GM12878 (cell line): Measurements from ENCODE around the gene ARL15. TPM values are rescaled to one million over a fixed set of nuclear protein-coding genes. Genes with fewer than 3 reads are reported as not detected.

Experiments used
- ATAC-seq: fragments of 200-7000 bp; cut with Tn5 transposase; 3 replicates; pipeline ENCODE4 v1.9.1; 2020; ENCODE audit warnings: mild to moderate bottlenecking, moderate library complexity
- BruUV-seq: library from RNA; stranded (reverse); fragments of 400-500 nt; replicated peaks from 2 replicates; lab custom pipeline; 2021; lab: Mats Ljungman, UMichigan
- CTCF ChIA-PET: fragments of 300-600 bp; sonication (Branson Sonifier 250); formaldehyde crosslinking; extraction: SDS; loops from one replicate; lab custom pipeline; 2021; ENCODE audit warnings: inconsistent platforms; lab: Yijun Ruan, JAX
- POLR2A ChIA-PET: fragments of 350-600 bp; formaldehyde crosslinking; extraction: SDS; loops from one replicate; lab custom pipeline; 2021; ENCODE audit warnings: inconsistent platforms; lab: Charles Lee
- RAD21 ChIA-PET: fragments of 300-600 bp; sonication (Branson Sonifier 250); formaldehyde crosslinking; loops from one replicate; lab custom pipeline; 2023; ENCODE audit warnings: antibody characterized with exemption; ENCODE audit not compliant: unreplicated experiment; lab: Charles Lee
- SMC1A ChIA-PET: fragments of 300-600 bp; sonication (Branson Sonifier 250); formaldehyde crosslinking; loops from one replicate; lab custom pipeline; 2023; ENCODE audit not compliant: unreplicated experiment, uncharacterized antibody; lab: Charles Lee
- DNase-seq: peaks from one replicate; pipeline ENCODE4 v3.0.0-alpha.2; 2011; ENCODE audit warnings: low read depth, low spot score
- FAIRE-seq: peaks from 3 replicates; lab custom pipeline; 2011; peaks lifted over from hg19 to GRCh38; lab: Jason Lieb, UNC
- H2AFZ ChIP-seq: 2 replicates; pipeline ENCODE4 v1.6.0; 2011; ENCODE audit warnings: low read depth, low read length, control low read depth; ENCODE audit not compliant: control insufficient read depth
- H3K27ac ChIP-seq: 2 replicates; pipeline ENCODE4 v1.5.1; 2011; ENCODE audit warnings: control low read depth; ENCODE audit not compliant: control insufficient read depth, insufficient read depth
- H3K27me3 ChIP-seq, 2 experiments: replicated peaks in 1 of 2; 2 replicates each; pipeline versions ENCODE4 v1.6.0 to v1.6.1; 2011; ENCODE audit warnings: low read length in 1 of 2; ENCODE audit not compliant: control insufficient read depth in 2 of 2, insufficient read depth in 2 of 2
- H3K36me3 ChIP-seq, 2 experiments: 2 replicates each; pipeline ENCODE4 v1.5.1; 2011; ENCODE audit warnings: low read length in 1 of 2; ENCODE audit not compliant: control insufficient read depth in 2 of 2, insufficient read depth in 2 of 2
- H3K4me1 ChIP-seq: 2 replicates; pipeline ENCODE4 v1.6.1; 2011; ENCODE audit warnings: mild to moderate bottlenecking, low read length, moderate library complexity, mixed read lengths; ENCODE audit not compliant: control insufficient read depth, insufficient read depth
- H3K4me2 ChIP-seq: 2 replicates; pipeline ENCODE4 v1.6.0; 2011; ENCODE audit warnings: control low read depth; ENCODE audit not compliant: control insufficient read depth, insufficient read depth
- H3K4me3 ChIP-seq: fragments of 200-600 bp; sonication (generic); 2 replicates; pipeline ENCODE4 v1.5.1; 2016
- H3K79me2 ChIP-seq: 2 replicates; pipeline ENCODE4 v1.6.0; 2011; ENCODE audit warnings: low read length; ENCODE audit not compliant: control insufficient read depth, insufficient read depth
- H3K9ac ChIP-seq: 2 replicates; pipeline ENCODE4 v1.8.0; 2011; ENCODE audit warnings: low read length, control low read depth, mixed read lengths; ENCODE audit not compliant: control insufficient read depth, insufficient read depth
- H3K9me3 ChIP-seq: replicated peaks from 3 replicates; pipeline ENCODE4 v1.5.1; 2011; ENCODE audit warnings: mild to moderate bottlenecking, low read length; ENCODE audit not compliant: control insufficient read depth, insufficient read depth
- H4K20me1 ChIP-seq: 2 replicates; pipeline ENCODE4 v1.6.0; 2011; ENCODE audit not compliant: control insufficient read depth, insufficient read depth
- BCL11A ChIP-seq: IDR thresholded peaks from 2 replicates; pipeline ENCODE4 v1.6.1; 2011; ENCODE audit warnings: low read depth, low read length
- BHLHE40 ChIP-seq, 2 experiments: fragments of 450-650 bp in 1 of 2; IDR thresholded peaks; 2 replicates each; pipeline ENCODE4 v1.6.1; 2011 to 2017; ENCODE audit warnings: low read depth in 2 of 2, borderline replicate concordance in 1 of 2, improper control_type of control experiment in 1 of 2, low read length in 1 of 2, mild to moderate bottlenecking in 1 of 2
- BRCA1 ChIP-seq: IDR thresholded peaks from 2 replicates; pipeline ENCODE4 v1.6.1; 2011; ENCODE audit warnings: low read depth, low read length, improper control_type of control experiment
- ETV6 ChIP-seq, 2 experiments: fragments of 450-650 bp in 1 of 2; IDR thresholded peaks in 1 of 2; conservative IDR thresholded peaks in 1 of 2; 2 replicates each; pipeline ENCODE4 v1.6.1; 2014; ENCODE audit warnings: antibody characterized with exemption in 1 of 2, borderline replicate concordance in 1 of 2, low read depth in 1 of 2, mild to moderate bottlenecking in 1 of 2, moderate library complexity in 1 of 2
- HDAC2 ChIP-seq: fragments of 200-600 bp; sonication (generic); IDR thresholded peaks from 2 replicates; pipeline ENCODE4 v1.6.1; 2017
- NFXL1 ChIP-seq: fragments of 450-650 bp; IDR thresholded peaks from 2 replicates; pipeline ENCODE4 v1.6.1; 2017; ENCODE audit warnings: antibody characterized with exemption, mild to moderate bottlenecking, borderline replicate concordance
- SPI1 ChIP-seq: IDR thresholded peaks from 2 replicates; pipeline ENCODE4 v1.6.1; 2011; ENCODE audit warnings: low read depth, mild to moderate bottlenecking, low read length, moderate library complexity, borderline replicate concordance; ENCODE audit not compliant: insufficient read depth
- STAT1 ChIP-seq: fragments of 450-650 bp; conservative IDR thresholded peaks from 2 replicates; pipeline ENCODE4 v1.6.1; 2014; ENCODE audit warnings: antibody characterized with exemption, mild to moderate bottlenecking
- WGBS: methylation state at CpG from one replicate; pipeline ENCODE4 v1.1.6; 2016; ENCODE audit warnings: low lambda C conversion rate; ENCODE audit not compliant: insufficient replicate concordance, insufficient coverage; ENCODE audit errors: missing lambda C conversion rate; 5-methylcytosine and 5-hydroxymethylcytosine counted together
- in situ Hi-C: fragments of 300-500 bp; cut with MboI; formaldehyde crosslinking; loops from 9 replicates; pipeline ENCODE4 v1.14.3; 2018; ENCODE audit warnings: mixed read lengths
- intact Hi-C: fragments of 100-400 bp; cut with micrococcal nuclease; formaldehyde crosslinking; loops from one replicate; pipeline ENCODE4 v1.14.2; 2022; ENCODE audit not compliant: unreplicated experiment
- polyA plus RNA-seq, 11 experiments: library from polyadenylated mRNA; depleted of rRNA in 4 of 11; unstranded in 6 of 11; stranded (reverse) in 5 of 11; fragments of >200 nt; fragmentation: Nextera tagmentation in 4 of 11; fragmentation: Illumina TruSeq in 1 of 11; extraction: Ambion mirVana in 4 of 11; extraction: Trizol in 1 of 11; gene quantifications; 1 replicate in 1 of 11; 2 replicates in 10 of 11; pipeline versions ENCODE4 v1.2.1 to v1.2.3, GENCODE V29; 2011 to 2016; ENCODE audit warnings: inconsistent platforms in 2 of 11, missing spikeins in 2 of 11, low read depth in 1 of 11
- total RNA-seq, 4 experiments: library from RNA; depleted of rRNA in 3 of 4; stranded (reverse); fragments of >200 nt in 3 of 4; fragmentation: Illumina TruSeq in 1 of 4; extraction: Trizol in 1 of 4; gene quantifications; 2 replicates each; pipeline versions ENCODE4 v1.2.1 to v1.2.3, GENCODE V29; 2013 to 2021
- TF ChIP-seq, protein P1 (sequence below): fragments of 450-650 bp; IDR thresholded peaks from 2 replicates; pipeline ENCODE4 v1.6.1; 2017; ENCODE audit warnings: low read depth, mild to moderate bottlenecking, moderate library complexity
- TF ChIP-seq, protein P2 (sequence below): IDR thresholded peaks from 2 replicates; pipeline ENCODE4 v1.6.1; 2011; ENCODE audit warnings: borderline replicate concordance, low read depth, mild to moderate bottlenecking, moderate library complexity, low read length; ENCODE audit not compliant: insufficient read depth, poor library complexity, severe bottlenecking
- TF ChIP-seq, protein P3 (sequence below): fragments of 450-650 bp; formaldehyde crosslinking; IDR thresholded peaks from 2 replicates; pipeline ENCODE4 v1.5.0; 2022; ENCODE audit warnings: mild to moderate bottlenecking, missing genetic modification characterization

Gene ARL15
- total and polyA plus RNA-seq, 10 of the 15 experiments (the other 5 are each of a cell fraction or from before 2014, with no cell fraction given) = 3.6 to 11.0 (median 7.7) TPM

DNA sequence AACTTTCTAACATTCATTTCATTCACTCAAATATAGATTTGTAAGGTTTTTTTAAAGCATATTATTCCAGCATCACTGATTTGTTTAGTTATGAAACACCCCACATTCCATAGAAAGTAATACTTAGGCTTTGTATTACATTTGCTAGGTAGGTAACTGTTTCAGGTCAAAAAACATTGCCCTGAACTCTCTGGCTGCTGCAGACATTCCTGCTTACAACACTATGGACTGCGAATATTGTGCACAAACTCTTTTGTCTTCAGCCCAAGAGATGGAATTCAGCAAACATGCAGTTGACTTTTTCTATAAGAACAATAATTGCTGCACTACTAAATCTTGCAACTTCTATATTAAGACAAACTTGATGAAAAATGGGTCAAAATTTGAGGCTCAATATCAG, 301.0 kb downstream of the ARL15 start (continued):
- TF ChIP-seq, protein P1, sequence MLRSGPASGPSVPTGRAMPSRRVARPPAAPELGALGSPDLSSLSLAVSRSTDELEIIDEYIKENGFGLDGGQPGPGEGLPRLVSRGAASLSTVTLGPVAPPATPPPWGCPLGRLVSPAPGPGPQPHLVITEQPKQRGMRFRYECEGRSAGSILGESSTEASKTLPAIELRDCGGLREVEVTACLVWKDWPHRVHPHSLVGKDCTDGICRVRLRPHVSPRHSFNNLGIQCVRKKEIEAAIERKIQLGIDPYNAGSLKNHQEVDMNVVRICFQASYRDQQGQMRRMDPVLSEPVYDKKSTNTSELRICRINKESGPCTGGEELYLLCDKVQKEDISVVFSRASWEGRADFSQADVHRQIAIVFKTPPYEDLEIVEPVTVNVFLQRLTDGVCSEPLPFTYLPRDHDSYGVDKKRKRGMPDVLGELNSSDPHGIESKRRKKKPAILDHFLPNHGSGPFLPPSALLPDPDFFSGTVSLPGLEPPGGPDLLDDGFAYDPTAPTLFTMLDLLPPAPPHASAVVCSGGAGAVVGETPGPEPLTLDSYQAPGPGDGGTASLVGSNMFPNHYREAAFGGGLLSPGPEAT = no peak
- TF ChIP-seq, protein P2, sequence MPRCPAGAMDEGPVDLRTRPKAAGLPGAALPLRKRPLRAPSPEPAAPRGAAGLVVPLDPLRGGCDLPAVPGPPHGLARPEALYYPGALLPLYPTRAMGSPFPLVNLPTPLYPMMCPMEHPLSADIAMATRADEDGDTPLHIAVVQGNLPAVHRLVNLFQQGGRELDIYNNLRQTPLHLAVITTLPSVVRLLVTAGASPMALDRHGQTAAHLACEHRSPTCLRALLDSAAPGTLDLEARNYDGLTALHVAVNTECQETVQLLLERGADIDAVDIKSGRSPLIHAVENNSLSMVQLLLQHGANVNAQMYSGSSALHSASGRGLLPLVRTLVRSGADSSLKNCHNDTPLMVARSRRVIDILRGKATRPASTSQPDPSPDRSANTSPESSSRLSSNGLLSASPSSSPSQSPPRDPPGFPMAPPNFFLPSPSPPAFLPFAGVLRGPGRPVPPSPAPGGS = no peak
- TF ChIP-seq, all 136 proteins: peak for 0

DNA sequence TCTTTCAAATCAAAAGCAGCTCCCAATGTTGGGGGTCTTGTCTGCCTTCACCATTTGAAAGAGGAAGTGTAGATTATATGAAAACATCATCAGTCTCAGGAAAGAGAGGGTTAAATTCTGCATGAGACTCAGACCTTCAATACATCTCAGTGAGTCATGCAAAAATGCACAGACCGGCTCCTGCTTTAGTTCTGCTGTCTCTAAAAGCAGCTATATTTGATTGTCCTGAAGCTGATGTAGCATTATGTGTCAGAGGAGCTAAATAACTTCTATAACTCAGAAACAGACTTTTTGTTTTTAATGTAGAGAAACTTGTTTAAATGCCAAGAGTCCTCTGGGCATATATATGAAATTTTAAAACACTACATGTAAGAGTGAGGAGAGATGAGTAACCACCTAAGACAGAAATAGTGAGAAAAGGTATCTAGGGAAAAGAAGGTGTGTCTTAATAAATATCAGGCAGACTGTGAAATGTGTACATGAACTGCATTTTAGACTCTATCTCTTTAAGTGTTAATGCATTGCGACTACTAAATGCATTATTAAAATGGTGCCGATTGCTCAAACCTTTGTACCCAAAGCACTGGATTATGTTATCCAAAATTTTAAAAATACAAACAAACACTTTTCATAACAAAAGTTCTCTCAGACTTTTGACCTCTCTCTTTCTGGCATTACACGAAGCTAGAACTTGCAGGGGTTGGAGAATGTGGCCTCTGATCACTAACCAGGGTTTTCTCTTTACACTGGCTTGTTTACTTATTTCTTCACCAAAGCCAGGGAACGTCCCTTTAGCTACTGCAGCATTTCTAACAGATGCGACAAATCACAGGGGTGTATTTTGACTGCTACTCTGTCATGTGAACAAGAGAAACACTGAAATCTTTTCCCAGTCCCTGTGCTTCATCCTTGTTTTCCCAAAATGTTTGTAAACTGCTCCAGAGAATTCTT, 302.3 kb downstream of the ARL15 start:
- RAD21 ChIA-PET = no interaction called here
- FAIRE-seq (no peak), ATAC-seq (no peak), DNase-seq (no peak)
- no peak overlapping the region for H2AFZ ChIP-seq
- POLR2A ChIA-PET = no interaction called here
- H3K27me3 ChIP-seq = no peaks in the 10 kb centered on the region
- no peaks in the 10 kb centered on the region for H3K36me3 ChIP-seq
- SMC1A ChIA-PET = no interaction called here
- in situ Hi-C loops = no loop called here
- H3K4me2 ChIP-seq = no peak overlapping the region
- H4K20me1 ChIP-seq = no peaks in the 10 kb centered on the region
- no peaks in the 10 kb centered on the region for H3K9me3 ChIP-seq
- no TSS peak for BruUV-seq
- no peak overlapping the region for H3K27ac ChIP-seq
- no peak overlapping the region for H3K4me3 ChIP-seq
- no peaks in the 10 kb centered on the region for H3K4me1 ChIP-seq
- H3K79me2 ChIP-seq = no peaks in the 10 kb centered on the region
- no peak overlapping the region for H3K9ac ChIP-seq
- CTCF ChIA-PET = interaction anchor here (0.6 kb wide), 1 partner anchor 17 kb away, joined by 3 read pairs; no protein-coding TSS in a partner anchor
- WGBS = 66% methylated on average over 6 of the region's 6 CpGs
- intact Hi-C loops = no loop called here
- TF ChIP-seq ETV6 (conservative IDR thresholded peaks at IDR 0.05 in 1 of 2, IDR thresholded peaks at IDR 0.05 in 1 of 2; ENCODE audit: borderline replicate concordance in 1 of 2, low read depth in 1 of 2) = no peak
- TF ChIP-seq, protein P2 = no peak
- TF ChIP-seq, protein P3, sequence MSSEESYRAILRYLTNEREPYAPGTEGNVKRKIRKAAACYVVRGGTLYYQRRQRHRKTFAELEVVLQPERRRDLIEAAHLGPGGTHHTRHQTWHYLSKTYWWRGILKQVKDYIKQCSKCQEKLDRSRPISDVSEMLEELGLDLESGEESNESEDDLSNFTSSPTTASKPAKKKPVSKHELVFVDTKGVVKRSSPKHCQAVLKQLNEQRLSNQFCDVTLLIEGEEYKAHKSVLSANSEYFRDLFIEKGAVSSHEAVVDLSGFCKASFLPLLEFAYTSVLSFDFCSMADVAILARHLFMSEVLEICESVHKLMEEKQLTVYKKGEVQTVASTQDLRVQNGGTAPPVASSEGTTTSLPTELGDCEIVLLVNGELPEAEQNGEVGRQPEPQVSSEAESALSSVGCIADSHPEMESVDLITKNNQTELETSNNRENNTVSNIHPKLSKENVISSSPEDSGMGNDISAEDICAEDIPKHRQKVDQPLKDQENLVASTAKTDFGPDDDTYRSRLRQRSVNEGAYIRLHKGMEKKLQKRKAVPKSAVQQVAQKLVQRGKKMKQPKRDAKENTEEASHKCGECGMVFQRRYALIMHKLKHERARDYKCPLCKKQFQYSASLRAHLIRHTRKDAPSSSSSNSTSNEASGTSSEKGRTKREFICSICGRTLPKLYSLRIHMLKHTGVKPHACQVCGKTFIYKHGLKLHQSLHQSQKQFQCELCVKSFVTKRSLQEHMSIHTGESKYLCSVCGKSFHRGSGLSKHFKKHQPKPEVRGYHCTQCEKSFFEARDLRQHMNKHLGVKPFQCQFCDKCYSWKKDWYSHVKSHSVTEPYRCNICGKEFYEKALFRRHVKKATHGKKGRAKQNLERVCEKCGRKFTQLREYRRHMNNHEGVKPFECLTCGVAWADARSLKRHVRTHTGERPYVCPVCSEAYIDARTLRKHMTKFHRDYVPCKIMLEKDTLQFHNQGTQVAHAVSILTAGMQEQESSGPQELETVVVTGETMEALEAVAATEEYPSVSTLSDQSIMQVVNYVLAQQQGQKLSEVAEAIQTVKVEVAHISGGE = no peak
- TF ChIP-seq BHLHE40 (IDR thresholded peaks at IDR 0.05; ENCODE audit: borderline replicate concordance in 1 of 2, low read depth in 2 of 2, low read length in 1 of 2) = no peak
- no peak for TF ChIP-seq STAT1
- no peak for TF ChIP-seq SPI1
- TF ChIP-seq NFXL1 = no peak
- TF ChIP-seq BCL11A = no peak
- no peak for TF ChIP-seq HDAC2
- no peak for TF ChIP-seq BRCA1
